ENCODE measurements around the gene GADD45GIP1.
"Not testable (repeated sequence)": the region's sequence is repeated elsewhere in the genome, so short reads cannot be mapped to it uniquely, and the experiment has no call there.

The GADD45GIP1 gene

GRCh38 chr19:12959481-12959880, 2.5 kb upstream of the GADD45GIP1 start:
- Mint-ChIP-seq H3K4me1 (peaks cover 18% of the 10 kb centered on the region), H3K27ac (no peak overlapping the region), H3K4me3 (no peak overlapping the region), H3K27me3 (ENCODE audit: low read depth) (peaks cover 12% of the 10 kb centered on the region), H3K36me3 (ENCODE audit: low read depth) (peaks cover 11% of the 10 kb centered on the region), H3K9me3 (no peaks in the 10 kb centered on the region)
- no peak for TF ChIP-seq CTCF (IDR thresholded peaks at IDR 0.05; ENCODE audit: unreplicated experiment in 3 of 3)

- H3K36me3 Mint-ChIP-seq (ENCODE audit: low read depth): peaks cover 19% of the 10 kb centered on the region
- peak overlapping the region; percentile 59 to 89 (median 81) for H3K27ac Mint-ChIP-seq
- H3K4me1 Mint-ChIP-seq: peaks cover 38% of the 10 kb centered on the region
- H3K9me3 Mint-ChIP-seq; H3K27me3 Mint-ChIP-seq (ENCODE audit: low read depth): not testable (repeated sequence)
- peak overlapping the region; percentile 86 to 89 (median 88) for H3K4me3 Mint-ChIP-seq
Observed at GRCh38 chr19:12957389-12957952, 448 bp upstream of the GADD45GIP1 start.

- peak overlapping the region; percentile 84 to 91 (median 88) for H3K4me3 Mint-ChIP-seq
- H3K27ac Mint-ChIP-seq: peak overlapping the region; percentile 88 to 91 (median 89)
- H3K9me3 Mint-ChIP-seq: no peaks in the 10 kb centered on the region
- H3K4me1 Mint-ChIP-seq: peaks cover 40% of the 10 kb centered on the region
- H3K36me3 Mint-ChIP-seq (ENCODE audit: low read depth): peaks cover 31% of the 10 kb centered on the region
- TF ChIP-seq CTCF (IDR thresholded peaks at IDR 0.05; ENCODE audit: unreplicated experiment in 3 of 3): no peak
- peaks cover 4% of the 10 kb centered on the region for H3K27me3 Mint-ChIP-seq (ENCODE audit: low read depth)
Observed at GRCh38 chr19:12955996-12956395, 1.0 kb downstream of the GADD45GIP1 start.

DNA sequence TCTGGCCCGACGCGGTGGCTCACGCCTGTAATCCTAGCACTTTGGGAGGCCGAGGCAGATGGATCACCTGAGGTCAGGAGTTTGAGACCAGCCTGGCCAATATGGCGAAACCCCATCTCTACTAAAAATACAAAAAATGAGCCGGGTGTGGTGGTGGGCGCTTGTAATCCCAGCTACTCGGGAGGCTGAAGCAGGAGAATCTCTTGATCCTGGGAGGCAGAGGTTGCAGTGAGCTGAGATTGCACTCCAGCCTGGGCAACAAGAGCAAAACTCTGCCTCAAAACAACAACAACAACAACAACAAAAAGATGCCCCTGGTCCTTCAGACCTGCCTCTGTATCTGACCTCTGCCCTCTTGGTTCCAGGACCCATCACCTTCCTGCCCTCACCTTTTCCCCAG, 1.4 kb downstream of the GADD45GIP1 start:
- not testable (repeated sequence) for H3K27me3 Mint-ChIP-seq (ENCODE audit: low read depth)

DNA sequence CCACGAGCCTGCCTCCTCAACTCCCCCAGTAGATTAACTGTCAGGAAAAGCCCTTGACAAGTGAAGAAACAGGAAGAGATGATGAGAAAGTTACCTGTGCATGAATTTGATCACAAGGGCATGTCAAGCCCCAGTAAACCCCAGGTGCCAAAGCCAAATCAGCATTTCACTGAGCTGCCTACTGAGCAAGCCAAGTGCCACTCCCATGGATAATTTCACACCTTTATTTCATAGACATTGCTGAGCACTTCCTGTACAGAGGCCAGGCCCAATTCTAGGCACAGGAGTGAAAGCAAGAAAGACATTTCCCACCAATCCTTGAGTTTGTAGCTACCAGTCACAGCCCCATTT, 2.4 kb downstream of the GADD45GIP1 start:
- no peak for TF ChIP-seq CTCF (IDR thresholded peaks at IDR 0.05; ENCODE audit: unreplicated experiment in 3 of 3)
- H3K36me3 Mint-ChIP-seq (ENCODE audit: low read depth): peaks cover 45% of the 10 kb centered on the region
- peak overlapping the region; percentile 57 to 91 (median 83) for H3K27ac Mint-ChIP-seq
- H3K4me1 Mint-ChIP-seq: peaks cover 40% of the 10 kb centered on the region
- H3K27me3 Mint-ChIP-seq (ENCODE audit: low read depth): no peaks in the 10 kb centered on the region
- peak overlapping the region; percentile 28 to 91 (median 88) for H3K4me3 Mint-ChIP-seq
- H3K9me3 Mint-ChIP-seq: no peaks in the 10 kb centered on the region

More for the DNA sequence above, 1.4 kb downstream of the GADD45GIP1 start:
- Mint-ChIP-seq H3K4me1 (peaks cover 40% of the 10 kb centered on the region), H3K36me3 (ENCODE audit: low read depth) (peaks cover 36% of the 10 kb centered on the region), H3K27ac (peak overlapping the region; percentile 88 to 91 (median 89)), H3K4me3 (peak overlapping the region; percentile 84 to 91 (median 88))
- H3K9me3 Mint-ChIP-seq: not testable (repeated sequence)

GRCh38 chr19:12953799-12954611, 3.0 kb downstream of the GADD45GIP1 start:
- peaks cover 48% of the 10 kb centered on the region for H3K36me3 Mint-ChIP-seq (ENCODE audit: low read depth)
- peak overlapping the region; percentile 28 to 91 (median 88) for H3K4me3 Mint-ChIP-seq
- H3K9me3 Mint-ChIP-seq: no peaks in the 10 kb centered on the region
- peak overlapping the region; percentile 83 to 91 (median 84) for H3K27ac Mint-ChIP-seq
- no peak for TF ChIP-seq CTCF (IDR thresholded peaks at IDR 0.05; ENCODE audit: unreplicated experiment in 3 of 3)
- H3K27me3 Mint-ChIP-seq (ENCODE audit: low read depth): no peaks in the 10 kb centered on the region
- peaks cover 40% of the 10 kb centered on the region for H3K4me1 Mint-ChIP-seq
